Measurements from ENCODE around the gene FAM98B. TPM values are rescaled to one million over a fixed set of nuclear protein-coding genes. Genes with fewer than 3 reads are reported as not detected.

FAM98B gene
- total RNA-seq, 1 donor from 2014 or later = 24.8 TPM

- Histone ChIP-seq H3K36me3 (no peaks in the 10 kb centered on the region), H3K9me3 (no peaks in the 10 kb centered on the region), H3K27ac (no peak overlapping the region), H3K27me3 (no peaks in the 10 kb centered on the region), H3K4me3 (no peak overlapping the region), H3K4me1 (no peaks in the 10 kb centered on the region)
- intact Hi-C loops (cut with DNase I) = no loop called here
- ATAC-seq (no peak), DNase-seq (no peak)
- no peak for TF ChIP-seq CTCF (IDR thresholded peaks at IDR 0.05)
Measured at GRCh38 chr15:38532728-38533127, 78.8 kb downstream of the FAM98B start.

GRCh38 chr15:38533416-38533915 is 79.5 kb downstream of the FAM98B start:
- TF ChIP-seq CTCF (IDR thresholded peaks at IDR 0.05) = no peak
- H3K4me1 ChIP-seq = no peaks in the 10 kb centered on the region
- H3K9me3 ChIP-seq = no peaks in the 10 kb centered on the region
- DNase-seq = no peak
- H3K27ac ChIP-seq = no peak overlapping the region
- no peak for ATAC-seq
- H3K4me3 ChIP-seq = no peak overlapping the region
- H3K36me3 ChIP-seq = no peaks in the 10 kb centered on the region
- intact Hi-C loops (cut with DNase I) = no loop called here
- no peaks in the 10 kb centered on the region for H3K27me3 ChIP-seq

- Histone ChIP-seq H3K4me3 (no peak overlapping the region), H3K4me1 (no peaks in the 10 kb centered on the region), H3K9me3 (no peaks in the 10 kb centered on the region), H3K27ac (no peak overlapping the region), H3K36me3 (no peaks in the 10 kb centered on the region), H3K27me3 (no peaks in the 10 kb centered on the region)
- intact Hi-C loops (cut with DNase I) = no loop called here
- TF ChIP-seq CTCF (IDR thresholded peaks at IDR 0.05) = no peak
- DNase-seq = no peak
- no peak for ATAC-seq
Measured at GRCh38 chr15:38533926-38534325, 80.0 kb downstream of the FAM98B start.

- no peak for DNase-seq
- Histone ChIP-seq H3K4me1 (no peaks in the 10 kb centered on the region), H3K27me3 (no peaks in the 10 kb centered on the region), H3K9me3 (no peaks in the 10 kb centered on the region), H3K27ac (no peak overlapping the region), H3K36me3 (no peaks in the 10 kb centered on the region), H3K4me3 (no peak overlapping the region)
- ATAC-seq = no peak
- TF ChIP-seq CTCF (IDR thresholded peaks at IDR 0.05) = no peak
- intact Hi-C loops (cut with DNase I) = no loop called here
Measured at GRCh38 chr15:38534691-38535090, 80.8 kb downstream of the FAM98B start.

- H3K36me3 ChIP-seq = no peaks in the 10 kb centered on the region
- H3K9me3 ChIP-seq = no peaks in the 10 kb centered on the region
- no peak overlapping the region for H3K27ac ChIP-seq
- DNase-seq = no peak
- H3K4me1 ChIP-seq = no peaks in the 10 kb centered on the region
- intact Hi-C loops (cut with DNase I) = no loop called here
- no peaks in the 10 kb centered on the region for H3K27me3 ChIP-seq
- no peak for ATAC-seq
- H3K4me3 ChIP-seq = no peak overlapping the region
- no peak for TF ChIP-seq CTCF (IDR thresholded peaks at IDR 0.05)
Measured at GRCh38 chr15:38535491-38536200, 81.7 kb downstream of the FAM98B start.

Data from upper lobe of right lung (tissue), 1 donor.